ENCODE data around the gene PSMC3. TPM values are rescaled to one million over a fixed set of nuclear protein-coding genes. Genes with fewer than 3 reads are reported as not detected.
A peak's percentile ranks its signal among the peaks of the same experiment; 100 is the strongest.

Gene PSMC3
- total RNA-seq, 2 donors from 2014 or later, result 99.2 to 133 TPM

DNA sequence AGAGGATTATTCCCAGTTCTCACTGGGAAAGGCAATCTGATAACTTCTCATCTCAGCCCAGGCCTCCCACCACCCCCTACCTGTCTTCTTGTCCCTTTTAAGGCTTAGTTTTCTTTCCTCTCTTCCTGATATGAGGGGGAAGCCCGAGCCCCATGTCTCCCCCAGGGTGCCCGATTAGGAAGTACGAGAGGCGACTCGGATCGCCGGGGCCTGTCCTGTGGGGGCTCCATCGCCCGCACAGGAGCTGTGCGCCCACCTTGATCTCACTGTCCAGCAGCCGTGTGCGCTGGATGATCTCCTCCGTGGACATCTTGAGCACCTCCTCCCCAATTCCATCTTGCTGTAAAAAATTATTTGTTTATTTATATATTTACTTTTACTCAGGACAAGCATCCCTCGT lies 628 bp downstream of the PSMC3 start:
- Histone ChIP-seq H3K4me3 (peak overlapping the region; percentile 80 to 85), H3K4me1 (replicated peaks) (peaks cover 9% of the 10 kb centered on the region), H3K27me3 (replicated peaks; ENCODE audit: insufficient read depth) (no peaks in the 10 kb centered on the region), H3K9me3 (no peaks in the 10 kb centered on the region), H3K36me3 (peaks cover 0 to 13% of the 10 kb centered on the region in 2 donors), H3K27ac (peak overlapping the region; percentile 84 to 91)
- under 1% methylated on average over 14 of the region's 14 CpGs for WGBS
- TF ChIP-seq POLR2A (IDR thresholded peaks at IDR 0.05), result no peak
- TF ChIP-seq POLR2AphosphoS5 (IDR thresholded peaks at IDR 0.05), result no peak
- no peak for TF ChIP-seq CTCF (IDR thresholded peaks at IDR 0.05)
- no peak for DNase-seq (ENCODE audit: low spot score)
- intact Hi-C loops (cut with DNase I), result loop anchor here (10.0 kb wide), 1 partner anchor 151 kb away; the partner anchor contains the start of gene MADD

GRCh38 chr11:47418454-47419259 lies 7.6 kb downstream of the PSMC3 start:
- TF ChIP-seq POLR2A (IDR thresholded peaks at IDR 0.05), result no peak
- no peak for TF ChIP-seq POLR2AphosphoS5 (IDR thresholded peaks at IDR 0.05)
- TF ChIP-seq CTCF (IDR thresholded peaks at IDR 0.05), result no peak
- no peak for DNase-seq (ENCODE audit: low spot score)
- Histone ChIP-seq H3K27me3 (replicated peaks; ENCODE audit: insufficient read depth) (no peaks in the 10 kb centered on the region), H3K36me3 (peaks cover 10 to 28% of the 10 kb centered on the region in 2 donors), H3K9me3 (no peaks in the 10 kb centered on the region), H3K27ac (no peak overlapping the region), H3K4me1 (replicated peaks) (no peaks in the 10 kb centered on the region), H3K4me3 (no peak overlapping the region)
- WGBS, result 75% methylated on average over 23 of the region's 23 CpGs
- intact Hi-C loops (cut with DNase I), result no loop called here

DNA sequence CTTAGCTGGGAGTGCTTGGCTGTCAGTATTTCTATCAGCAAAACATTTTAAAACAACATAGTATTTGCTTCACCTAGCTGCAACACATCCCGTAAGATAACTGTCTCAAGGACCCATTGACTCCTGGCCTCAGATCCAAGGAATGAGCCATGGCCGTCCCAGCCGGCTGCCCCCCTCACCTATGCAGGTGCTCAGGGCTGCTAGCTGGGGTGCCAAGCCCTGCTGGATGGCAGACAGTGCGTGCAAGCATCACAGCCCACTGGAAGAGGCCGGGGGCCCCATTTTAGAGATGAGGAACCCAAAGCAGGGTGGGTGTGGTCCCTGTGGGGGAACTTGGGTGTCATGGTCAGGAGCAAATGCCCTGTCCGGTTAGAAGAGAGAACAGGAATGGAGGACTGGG lies 8.5 kb downstream of the PSMC3 start:
- H3K4me3 ChIP-seq, result no peak overlapping the region
- WGBS, result 84% methylated on average over 6 of the region's 6 CpGs
- no peaks in the 10 kb centered on the region for H3K9me3 ChIP-seq
- no peak overlapping the region for H3K27ac ChIP-seq
- H3K4me1 ChIP-seq (replicated peaks), result no peaks in the 10 kb centered on the region
- peaks cover 10 to 25% of the 10 kb centered on the region in 2 donors for H3K36me3 ChIP-seq
- intact Hi-C loops (cut with DNase I), result no loop called here
- H3K27me3 ChIP-seq (replicated peaks; ENCODE audit: insufficient read depth), result no peaks in the 10 kb centered on the region
- no peak for DNase-seq (ENCODE audit: low spot score)
- TF ChIP-seq POLR2AphosphoS5 (IDR thresholded peaks at IDR 0.05) (no peak), POLR2A (IDR thresholded peaks at IDR 0.05) (no peak), CTCF (IDR thresholded peaks at IDR 0.05) (no peak)

- no peak overlapping the region for H3K4me3 ChIP-seq
- 6% methylated on average over 13 of the region's 13 CpGs for WGBS
- H3K4me1 ChIP-seq (replicated peaks), result no peaks in the 10 kb centered on the region
- TF ChIP-seq CTCF (IDR thresholded peaks at IDR 0.05) (no peak), POLR2AphosphoS5 (IDR thresholded peaks at IDR 0.05) (peak; percentile 75), POLR2A (IDR thresholded peaks at IDR 0.05) (no peak)
- H3K36me3 ChIP-seq, result peaks cover 10 to 25% of the 10 kb centered on the region in 2 donors
- H3K27me3 ChIP-seq (replicated peaks; ENCODE audit: insufficient read depth), result no peaks in the 10 kb centered on the region
- H3K9me3 ChIP-seq, result no peaks in the 10 kb centered on the region
- intact Hi-C loops (cut with DNase I), result no loop called here
- DNase-seq (ENCODE audit: low spot score), result peak; percentile 74
- H3K27ac ChIP-seq, result peak overlapping the region; percentile 62 to 74
Observed at GRCh38 chr11:47415949-47416472, 10.2 kb downstream of the PSMC3 start.
